K562 (cell line): ENCODE results near the gene TEX54. TPM values are rescaled to one million over a fixed set of nuclear protein-coding genes. Genes with fewer than 3 reads are reported as not detected.

Experiments used
- ARID3A ChIP-seq: IDR thresholded peaks from 2 replicates; pipeline ENCODE4 v1.6.1; 2012; ENCODE audit warnings: low read depth, low read length, improper control_type of control experiment, borderline replicate concordance
- EP300 ChIP-seq: IDR thresholded peaks from 2 replicates; pipeline ENCODE4 v1.6.1; 2012; ENCODE audit warnings: low read length, improper control_type of control experiment
- FOXP1 ChIP-seq: sonication (generic); formaldehyde crosslinking; IDR thresholded peaks from 2 replicates; pipeline ENCODE4 v1.8.0; 2022; ENCODE audit warnings: mild to moderate bottlenecking, missing genetic modification reagents
- HDAC2 ChIP-seq: fragments of 450-650 bp; IDR thresholded peaks from 2 replicates; pipeline ENCODE4 v1.6.1; 2016; ENCODE audit warnings: mild to moderate bottlenecking
- HMGN3 ChIP-seq: IDR thresholded peaks from 2 replicates; pipeline ENCODE4 v1.6.1; 2011; ENCODE audit warnings: borderline replicate concordance, low read depth, mild to moderate bottlenecking, mixed read lengths, low read length; ENCODE audit not compliant: insufficient read length; ENCODE audit errors: extremely low read depth
- HNRNPLL ChIP-seq: fragments of 200-400 bp; formaldehyde crosslinking; IDR thresholded peaks from 2 replicates; pipeline ENCODE4 v1.6.1; 2017; ENCODE audit warnings: low read length, low read depth, mild to moderate bottlenecking; ENCODE audit not compliant: poor library complexity, severe bottlenecking
- IFI16 ChIP-seq: fragments of 250-450 bp; sonication (Bioruptor Pico); IDR thresholded peaks from 2 replicates; pipeline ENCODE4 v2.1.2; 2022; ENCODE audit warnings: mild to moderate bottlenecking, inconsistent platforms
- MBD1 ChIP-seq: fragments of 250-450 bp; sonication (Bioruptor Pico); IDR thresholded peaks from 2 replicates; pipeline ENCODE4 v1.8.0; 2022; ENCODE audit warnings: inconsistent platforms
- NCOA1 ChIP-seq: fragments of 450-650 bp; IDR thresholded peaks from 2 replicates; pipeline ENCODE4 v1.6.1; 2016; ENCODE audit warnings: low read depth
- NFIX ChIP-seq: fragments of 250-450 bp; sonication (Bioruptor Pico); IDR thresholded peaks from 2 replicates; pipeline ENCODE4 v1.4.0; 2020; ENCODE audit warnings: low read depth, mild to moderate bottlenecking, moderate library complexity
- NR0B1 ChIP-seq: fragments of 450-650 bp; IDR thresholded peaks from one replicate; pipeline ENCODE4 v1.6.1; 2018; ENCODE audit warnings: mild to moderate bottlenecking, moderate library complexity; ENCODE audit not compliant: partially characterized antibody
- NRF1 ChIP-seq, 2 experiments: fragments of 450-650 bp; IDR thresholded peaks in 1 of 2; conservative IDR thresholded peaks in 1 of 2; 2 replicates each; pipeline ENCODE4 v1.6.1; 2014; ENCODE audit warnings: mild to moderate bottlenecking in 2 of 2
- PATZ1 ChIP-seq: fragments of 250-450 bp; sonication (Bioruptor Pico); IDR thresholded peaks from 2 replicates; pipeline ENCODE4 v1.5.0; 2020; ENCODE audit warnings: mild to moderate bottlenecking, borderline replicate concordance
- SMAD1 ChIP-seq: fragments of 150-350 bp; IDR thresholded peaks from 2 replicates; pipeline ENCODE4 v1.6.1; 2014; ENCODE audit warnings: low read length, low read depth; ENCODE audit not compliant: partially characterized antibody
- SMARCA5 ChIP-seq: fragments of 450-650 bp; IDR thresholded peaks from 2 replicates; pipeline ENCODE4 v1.6.1; 2016
- XRCC4 ChIP-seq: IDR thresholded peaks from one replicate; pipeline ENCODE4 v1.6.1; 2011; ENCODE audit not compliant: insufficient read depth, insufficient read length; ENCODE audit errors: extremely low read depth
- ZNF175 ChIP-seq: fragments of 200-800 bp; sonication (Bioruptor generic); IDR thresholded peaks from 2 replicates; pipeline ENCODE4 v1.6.1; 2016; ENCODE audit warnings: low read depth, mild to moderate bottlenecking, missing genetic modification characterization, missing compliant biosample characterization
- ZNF696 ChIP-seq: fragments of 250-450 bp; sonication (Bioruptor Pico); conservative IDR thresholded peaks from 2 replicates; pipeline ENCODE4 v1.4.0; 2020; ENCODE audit warnings: mild to moderate bottlenecking, moderate library complexity
- ZNF785 ChIP-seq: fragments of 250-450 bp; sonication (Bioruptor Pico); IDR thresholded peaks from 2 replicates; pipeline ENCODE4 v1.4.0; 2020; ENCODE audit warnings: mild to moderate bottlenecking
- polyA plus RNA-seq, 8 experiments: library from polyadenylated mRNA; depleted of rRNA in 4 of 8; stranded (reverse) in 5 of 8; unstranded in 3 of 8; fragments of >200 nt; fragmentation: Nextera tagmentation in 2 of 8; fragmentation: Illumina TruSeq in 1 of 8; extraction: Ambion mirVana in 2 of 8; extraction: Trizol in 1 of 8; gene quantifications; 2 replicates each; pipeline versions ENCODE4 v1.2.1 to v1.2.3, GENCODE V29; 2011 to 2014; ENCODE audit warnings: inconsistent platforms in 1 of 8, missing spikeins in 1 of 8
- total RNA-seq, 7 experiments: library from RNA; depleted of rRNA in 6 of 7; stranded (reverse); fragments of >200 nt in 6 of 7; fragmentation: Illumina TruSeq in 2 of 7; extraction: Trizol in 2 of 7; gene quantifications; 2 replicates each; pipeline versions ENCODE4 v1.2.1 to v1.2.3, GENCODE V29; 2011 to 2021; ENCODE audit warnings: low replicate concordance in 1 of 7
- TF ChIP-seq, protein P1 (sequence below): fragments of 250-450 bp; sonication (Bioruptor Pico); IDR thresholded peaks from 2 replicates; pipeline ENCODE4 v1.5.0; 2022; ENCODE audit warnings: mild to moderate bottlenecking

Gene TEX54
- total and polyA plus RNA-seq, 9 of the 15 experiments (the other 6 are each of a cell fraction or from before 2014, with no cell fraction given) = not detected

DNA sequence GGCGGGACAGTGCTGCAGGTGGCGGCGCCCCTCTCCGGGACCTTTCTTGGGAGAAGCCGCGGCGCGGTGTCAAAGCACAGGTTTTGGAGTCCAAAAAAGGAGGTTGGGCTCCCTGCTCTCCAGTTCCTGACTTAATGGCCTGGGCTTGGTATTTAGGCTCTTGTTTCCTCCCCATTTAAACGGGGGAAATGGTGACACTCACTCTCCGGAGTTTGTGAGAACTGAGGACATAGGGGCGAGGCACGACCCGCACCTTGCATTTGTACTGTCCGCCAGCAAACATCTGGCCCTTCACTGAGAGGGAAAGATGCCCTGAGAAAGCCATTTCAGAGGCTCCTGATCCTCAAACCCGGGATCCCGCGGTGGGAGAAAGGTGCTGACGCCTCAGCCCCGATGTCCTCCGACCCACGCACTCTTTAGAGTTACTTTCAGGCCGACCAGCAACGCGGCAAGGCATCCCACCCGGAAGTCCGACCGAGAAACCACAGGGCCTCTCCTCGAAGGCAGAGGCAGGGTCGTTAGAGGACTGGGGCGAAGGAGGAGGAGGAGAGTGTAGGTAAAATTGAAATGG is 9.6 kb upstream of the TEX54 start (continued):
- TF ChIP-seq NRF1 (conservative IDR thresholded peaks at IDR 0.05 in 1 of 2, IDR thresholded peaks at IDR 0.05 in 1 of 2) (0 out of 4 replicates have a peak, but pooled peaks of 1 of the 2 experiments have one; percentile 0), NR0B1 (no peak), IFI16 (CRISPR knock-in tag) (no peak), EP300 (no peak), NCOA1 (no peak), MBD1 (CRISPR knock-in tag) (0 out of 2 replicates have a peak, but pooled peaks have one; percentile 43), PATZ1 (CRISPR knock-in tag) (no peak), ZNF785 (CRISPR knock-in tag) (no peak), HDAC2 (no peak), ZNF696 (CRISPR knock-in tag) (no peak), FOXP1 (no peak), HNRNPLL (no peak), ARID3A (no peak), ZNF175 (no peak), SMAD1 (no peak), HMGN3 (no peak), XRCC4 (no peak), NFIX (no peak), SMARCA5 (no peak)
- TF ChIP-seq, protein P1, sequence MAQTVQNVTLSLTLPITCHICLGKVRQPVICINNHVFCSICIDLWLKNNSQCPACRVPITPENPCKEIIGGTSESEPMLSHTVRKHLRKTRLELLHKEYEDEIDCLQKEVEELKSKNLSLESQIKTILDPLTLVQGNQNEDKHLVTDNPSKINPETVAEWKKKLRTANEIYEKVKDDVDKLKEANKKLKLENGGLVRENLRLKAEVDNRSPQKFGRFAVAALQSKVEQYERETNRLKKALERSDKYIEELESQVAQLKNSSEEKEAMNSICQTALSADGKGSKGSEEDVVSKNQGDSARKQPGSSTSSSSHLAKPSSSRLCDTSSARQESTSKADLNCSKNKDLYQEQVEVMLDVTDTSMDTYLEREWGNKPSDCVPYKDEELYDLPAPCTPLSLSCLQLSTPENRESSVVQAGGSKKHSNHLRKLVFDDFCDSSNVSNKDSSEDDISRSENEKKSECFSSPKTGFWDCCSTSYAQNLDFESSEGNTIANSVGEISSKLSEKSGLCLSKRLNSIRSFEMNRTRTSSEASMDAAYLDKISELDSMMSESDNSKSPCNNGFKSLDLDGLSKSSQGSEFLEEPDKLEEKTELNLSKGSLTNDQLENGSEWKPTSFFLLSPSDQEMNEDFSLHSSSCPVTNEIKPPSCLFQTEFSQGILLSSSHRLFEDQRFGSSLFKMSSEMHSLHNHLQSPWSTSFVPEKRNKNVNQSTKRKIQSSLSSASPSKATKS (CRISPR knock-in tag) = no peak
